ENCODE measurements around the gene BLOC1S6.
A peak's percentile ranks its signal among the peaks of the same experiment; 100 is the strongest.

BLOC1S6 gene

DNA sequence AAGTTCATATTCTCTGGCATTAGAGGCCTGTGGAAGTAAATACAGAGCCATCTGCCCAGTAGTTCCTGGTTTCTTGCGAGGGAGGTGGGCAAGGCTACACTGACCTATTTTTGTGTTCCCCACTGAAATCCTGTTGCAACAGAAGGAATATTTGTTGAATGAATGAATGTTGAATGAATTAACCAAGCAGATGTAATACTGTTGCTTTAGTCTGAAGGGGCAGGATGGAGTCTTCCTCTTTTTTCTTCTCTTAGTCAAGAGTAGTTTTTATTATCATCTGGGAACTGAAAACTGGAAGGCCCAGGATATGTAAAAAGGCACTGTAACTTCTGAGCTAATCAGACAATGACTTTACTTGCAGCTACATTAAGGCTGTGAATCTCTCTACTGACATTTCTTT, 17.1 kb downstream of the BLOC1S6 start:
- no peak for DNase-seq (ENCODE audit: low read depth)
- TF ChIP-seq, protein P1, sequence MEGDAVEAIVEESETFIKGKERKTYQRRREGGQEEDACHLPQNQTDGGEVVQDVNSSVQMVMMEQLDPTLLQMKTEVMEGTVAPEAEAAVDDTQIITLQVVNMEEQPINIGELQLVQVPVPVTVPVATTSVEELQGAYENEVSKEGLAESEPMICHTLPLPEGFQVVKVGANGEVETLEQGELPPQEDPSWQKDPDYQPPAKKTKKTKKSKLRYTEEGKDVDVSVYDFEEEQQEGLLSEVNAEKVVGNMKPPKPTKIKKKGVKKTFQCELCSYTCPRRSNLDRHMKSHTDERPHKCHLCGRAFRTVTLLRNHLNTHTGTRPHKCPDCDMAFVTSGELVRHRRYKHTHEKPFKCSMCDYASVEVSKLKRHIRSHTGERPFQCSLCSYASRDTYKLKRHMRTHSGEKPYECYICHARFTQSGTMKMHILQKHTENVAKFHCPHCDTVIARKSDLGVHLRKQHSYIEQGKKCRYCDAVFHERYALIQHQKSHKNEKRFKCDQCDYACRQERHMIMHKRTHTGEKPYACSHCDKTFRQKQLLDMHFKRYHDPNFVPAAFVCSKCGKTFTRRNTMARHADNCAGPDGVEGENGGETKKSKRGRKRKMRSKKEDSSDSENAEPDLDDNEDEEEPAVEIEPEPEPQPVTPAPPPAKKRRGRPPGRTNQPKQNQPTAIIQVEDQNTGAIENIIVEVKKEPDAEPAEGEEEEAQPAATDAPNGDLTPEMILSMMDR (conservative IDR thresholded peaks at IDR 0.05; ENCODE audit: control insufficient read depth, insufficient read depth, low read depth, low read length): no peak
- no peak overlapping the region for H3K4me3 ChIP-seq (ENCODE audit: control insufficient read depth, low read depth, low read length)

GRCh38 chr15:45606413-45606812, 19.2 kb downstream of the BLOC1S6 start:
- no peak overlapping the region for H3K4me3 ChIP-seq (ENCODE audit: control insufficient read depth, low read depth, low read length)
- TF ChIP-seq, protein P1 (conservative IDR thresholded peaks at IDR 0.05; ENCODE audit: control insufficient read depth, insufficient read depth, low read depth, low read length): no peak
- DNase-seq (ENCODE audit: low read depth): peak; percentile 22

GRCh38 chr15:45606841-45607240, 19.7 kb downstream of the BLOC1S6 start:
- H3K4me3 ChIP-seq (ENCODE audit: control insufficient read depth, low read depth, low read length): no peak overlapping the region
- TF ChIP-seq, protein P1 (conservative IDR thresholded peaks at IDR 0.05; ENCODE audit: control insufficient read depth, insufficient read depth, low read depth, low read length): no peak
- no peak for DNase-seq (ENCODE audit: low read depth)

GRCh38 chr15:45611305-45611704, 24.1 kb downstream of the BLOC1S6 start:
- peak; percentile 42 for DNase-seq (ENCODE audit: low read depth)
- TF ChIP-seq, protein P1 (conservative IDR thresholded peaks at IDR 0.05; ENCODE audit: control insufficient read depth, insufficient read depth, low read depth, low read length): peak; percentile 54

DNA sequence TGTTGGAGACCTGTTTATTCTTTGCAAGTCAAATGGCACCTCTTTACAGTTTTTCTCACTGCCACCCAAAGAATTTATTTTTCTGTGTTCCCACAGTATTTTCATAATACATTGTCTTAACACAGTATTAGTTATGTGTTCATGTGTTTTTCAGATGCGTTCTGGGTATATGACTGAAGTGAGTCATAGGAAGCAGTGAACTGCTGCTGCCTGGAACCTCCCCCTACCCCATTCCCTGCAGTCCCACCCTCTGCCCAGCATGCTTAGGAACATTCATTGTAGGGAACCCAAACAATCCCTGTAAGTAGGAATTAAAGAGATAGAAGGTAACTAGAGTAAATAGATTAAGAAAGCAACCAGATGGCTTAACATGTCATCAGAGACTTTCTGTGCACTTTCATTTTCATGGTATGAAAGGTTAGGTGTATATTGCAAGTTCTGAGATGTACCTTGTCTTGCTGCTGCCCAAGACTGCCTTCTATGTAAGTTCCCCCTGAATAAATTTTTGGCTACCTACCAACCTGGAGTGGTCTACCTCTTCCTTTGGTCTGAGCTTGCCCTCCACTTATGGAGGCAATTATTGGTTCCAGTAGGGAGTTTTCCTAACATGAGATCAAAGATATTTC, 25.7 kb downstream of the BLOC1S6 start:
- DNase-seq (ENCODE audit: low read depth): peak; percentile 65
- H3K4me3 ChIP-seq (ENCODE audit: control insufficient read depth, low read depth, low read length): no peak overlapping the region
- TF ChIP-seq, protein P1 (conservative IDR thresholded peaks at IDR 0.05; ENCODE audit: control insufficient read depth, insufficient read depth, low read depth, low read length): no peak

More at GRCh38 chr15:45611305-45611704, 24.1 kb downstream of the BLOC1S6 start:
- H3K4me3 ChIP-seq (ENCODE audit: control insufficient read depth, low read depth, low read length): no peak overlapping the region

GRCh38 chr15:45616901-45617323, 29.7 kb downstream of the BLOC1S6 start:
- peak; percentile 33 for DNase-seq (ENCODE audit: low read depth)
- no peak overlapping the region for H3K4me3 ChIP-seq (ENCODE audit: control insufficient read depth, low read depth, low read length)
- TF ChIP-seq, protein P1 (conservative IDR thresholded peaks at IDR 0.05; ENCODE audit: control insufficient read depth, insufficient read depth, low read depth, low read length): no peak
